K562 (cell line): Measurements from ENCODE around the gene LARP7.

ENCODE experiments used
- KDM4B ChIP-seq, 2 experiments: fragments of 450-650 bp in 1 of 2; sonication (generic) in 1 of 2; IDR thresholded peaks; 2 replicates each; pipeline ENCODE4 v1.6.1; 2016 to 2017; ENCODE audit warnings: borderline replicate concordance in 2 of 2, antibody characterized with exemption in 1 of 2, low read depth in 1 of 2, mild to moderate bottlenecking in 1 of 2
- NR4A1 ChIP-seq, 2 experiments: fragments of 250-450 bp in 1 of 2; fragments of 450-650 bp in 1 of 2; sonication (Bioruptor Pico) in 1 of 2; IDR thresholded peaks; 2 replicates each; pipeline versions ENCODE4 v1.4.0 to v1.6.1; 2016 to 2020; ENCODE audit warnings: mild to moderate bottlenecking in 2 of 2, missing compliant biosample characterization in 1 of 2, missing genetic modification characterization in 1 of 2, moderate library complexity in 1 of 2
- POLR2AphosphoS5 ChIP-seq: IDR thresholded peaks from 2 replicates; pipeline ENCODE4 v1.6.1; 2011; ENCODE audit warnings: mild to moderate bottlenecking, low read depth, low read length, moderate library complexity; ENCODE audit not compliant: control insufficient read depth, insufficient read depth
- SRSF1 ChIP-seq: fragments of 200-400 bp; formaldehyde crosslinking; IDR thresholded peaks from 2 replicates; pipeline ENCODE4 v1.6.1; 2017; ENCODE audit warnings: mild to moderate bottlenecking, low read depth, low read length, moderate library complexity
- TF ChIP-seq, protein P1 (sequence below), 3 experiments: IDR thresholded peaks in 2 of 3; conservative IDR thresholded peaks in 1 of 3; 2 replicates each; pipeline ENCODE4 v1.5.1; 2011 to 2012; ENCODE audit warnings: low read length in 3 of 3, mild to moderate bottlenecking in 3 of 3, control low read depth in 2 of 3, improper control_type of control experiment in 1 of 3, inconsistent platforms in 1 of 3, low read depth in 1 of 3, mixed read lengths in 1 of 3, moderate library complexity in 1 of 3; ENCODE audit not compliant: insufficient read depth in 2 of 3
- TF ChIP-seq, protein P2 (sequence below): sonication (generic); formaldehyde crosslinking; IDR thresholded peaks from 2 replicates; pipeline ENCODE4 v1.8.0; 2023; ENCODE audit warnings: mild to moderate bottlenecking, missing genetic modification reagents

DNA sequence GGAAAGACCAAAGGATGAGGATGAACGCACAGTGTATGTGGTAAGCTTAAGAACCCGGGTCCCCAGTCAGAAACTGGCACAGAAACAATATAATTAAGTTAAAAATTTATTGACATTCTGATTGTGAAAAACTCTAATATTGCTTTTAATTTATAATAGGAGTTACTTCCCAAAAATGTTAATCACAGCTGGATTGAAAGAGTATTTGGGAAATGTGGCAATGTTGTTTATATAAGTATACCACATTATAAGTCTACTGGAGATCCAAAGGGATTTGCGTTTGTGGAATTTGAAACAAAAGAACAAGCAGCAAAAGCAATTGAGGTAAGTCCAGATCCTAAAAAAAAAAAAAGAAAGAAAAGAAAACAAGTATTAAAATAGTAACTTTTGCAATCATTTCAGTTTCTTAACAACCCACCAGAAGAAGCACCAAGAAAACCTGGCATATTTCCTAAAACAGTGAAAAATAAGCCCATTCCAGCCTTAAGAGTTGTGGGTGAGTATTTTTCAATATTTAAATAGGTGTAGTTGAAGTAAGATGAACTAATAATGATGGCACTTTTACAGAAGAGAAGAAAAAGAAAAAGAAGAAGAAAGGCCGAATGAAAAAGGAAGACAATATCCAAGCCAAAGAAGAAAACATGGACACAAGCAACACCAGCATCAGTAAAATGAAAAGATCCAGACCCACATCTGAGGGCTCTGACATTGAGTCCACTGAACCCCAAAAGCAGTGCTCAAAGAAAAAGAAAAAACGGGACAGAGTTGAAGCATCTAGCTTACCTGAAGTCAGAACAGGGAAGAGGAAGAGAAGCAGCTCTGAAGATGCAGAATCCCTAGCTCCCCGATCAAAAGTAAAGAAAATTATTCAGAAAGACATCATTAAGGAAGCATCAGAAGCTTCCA, 9.9 kb downstream of the LARP7 start:
- TF ChIP-seq, protein P1, sequence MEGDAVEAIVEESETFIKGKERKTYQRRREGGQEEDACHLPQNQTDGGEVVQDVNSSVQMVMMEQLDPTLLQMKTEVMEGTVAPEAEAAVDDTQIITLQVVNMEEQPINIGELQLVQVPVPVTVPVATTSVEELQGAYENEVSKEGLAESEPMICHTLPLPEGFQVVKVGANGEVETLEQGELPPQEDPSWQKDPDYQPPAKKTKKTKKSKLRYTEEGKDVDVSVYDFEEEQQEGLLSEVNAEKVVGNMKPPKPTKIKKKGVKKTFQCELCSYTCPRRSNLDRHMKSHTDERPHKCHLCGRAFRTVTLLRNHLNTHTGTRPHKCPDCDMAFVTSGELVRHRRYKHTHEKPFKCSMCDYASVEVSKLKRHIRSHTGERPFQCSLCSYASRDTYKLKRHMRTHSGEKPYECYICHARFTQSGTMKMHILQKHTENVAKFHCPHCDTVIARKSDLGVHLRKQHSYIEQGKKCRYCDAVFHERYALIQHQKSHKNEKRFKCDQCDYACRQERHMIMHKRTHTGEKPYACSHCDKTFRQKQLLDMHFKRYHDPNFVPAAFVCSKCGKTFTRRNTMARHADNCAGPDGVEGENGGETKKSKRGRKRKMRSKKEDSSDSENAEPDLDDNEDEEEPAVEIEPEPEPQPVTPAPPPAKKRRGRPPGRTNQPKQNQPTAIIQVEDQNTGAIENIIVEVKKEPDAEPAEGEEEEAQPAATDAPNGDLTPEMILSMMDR (IDR thresholded peaks at IDR 0.05 in 2 of 3, conservative IDR thresholded peaks at IDR 0.05 in 1 of 3; ENCODE audit: insufficient read depth in 2 of 3, low read depth in 1 of 3, low read length in 3 of 3) = no peak
- TF ChIP-seq SRSF1 (no peak), NR4A1 (CRISPR knock-in tag; IDR thresholded peaks at IDR 0.05) (no peak), NR4A1 (tag; IDR thresholded peaks at IDR 0.05) (no peak), KDM4B (IDR thresholded peaks at IDR 0.05; ENCODE audit: borderline replicate concordance in 2 of 2, low read depth in 1 of 2) (no peak), POLR2AphosphoS5 (no peak)
- TF ChIP-seq, protein P2, sequence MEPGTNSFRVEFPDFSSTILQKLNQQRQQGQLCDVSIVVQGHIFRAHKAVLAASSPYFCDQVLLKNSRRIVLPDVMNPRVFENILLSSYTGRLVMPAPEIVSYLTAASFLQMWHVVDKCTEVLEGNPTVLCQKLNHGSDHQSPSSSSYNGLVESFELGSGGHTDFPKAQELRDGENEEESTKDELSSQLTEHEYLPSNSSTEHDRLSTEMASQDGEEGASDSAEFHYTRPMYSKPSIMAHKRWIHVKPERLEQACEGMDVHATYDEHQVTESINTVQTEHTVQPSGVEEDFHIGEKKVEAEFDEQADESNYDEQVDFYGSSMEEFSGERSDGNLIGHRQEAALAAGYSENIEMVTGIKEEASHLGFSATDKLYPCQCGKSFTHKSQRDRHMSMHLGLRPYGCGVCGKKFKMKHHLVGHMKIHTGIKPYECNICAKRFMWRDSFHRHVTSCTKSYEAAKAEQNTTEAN (CRISPR knock-in tag) = no peak
